ENCODE measurements around the gene GTF3C5.

Gene GTF3C5

GRCh38 chr9:132985489-132985888 lies 45.3 kb upstream of the GTF3C5 start:
- no peak overlapping the region for H3K4me3 ChIP-seq (ENCODE audit: low read depth, low read length)
- no peak for DNase-seq (ENCODE audit: low read depth)
- TF ChIP-seq POLR2A (IDR thresholded peaks at IDR 0.05; ENCODE audit: extremely low read depth, insufficient read length), result no peak
- TF ChIP-seq MAX (IDR thresholded peaks at IDR 0.05; ENCODE audit: low read depth, low read length), result no peak
- no peak for TF ChIP-seq CTCF (IDR thresholded peaks at IDR 0.05; ENCODE audit: low read depth, low read length)
- no peak for TF ChIP-seq MYC (IDR thresholded peaks at IDR 0.05; ENCODE audit: low read depth, low read length)

GRCh38 chr9:132986114-132986513 lies 44.7 kb upstream of the GTF3C5 start:
- no peak overlapping the region for H3K4me3 ChIP-seq (ENCODE audit: low read depth, low read length)
- no peak for TF ChIP-seq POLR2A (IDR thresholded peaks at IDR 0.05; ENCODE audit: extremely low read depth, insufficient read length)
- TF ChIP-seq CTCF (IDR thresholded peaks at IDR 0.05; ENCODE audit: low read depth, low read length), result no peak
- TF ChIP-seq MYC (IDR thresholded peaks at IDR 0.05; ENCODE audit: low read depth, low read length), result no peak
- TF ChIP-seq MAX (IDR thresholded peaks at IDR 0.05; ENCODE audit: low read depth, low read length), result no peak

DNA sequence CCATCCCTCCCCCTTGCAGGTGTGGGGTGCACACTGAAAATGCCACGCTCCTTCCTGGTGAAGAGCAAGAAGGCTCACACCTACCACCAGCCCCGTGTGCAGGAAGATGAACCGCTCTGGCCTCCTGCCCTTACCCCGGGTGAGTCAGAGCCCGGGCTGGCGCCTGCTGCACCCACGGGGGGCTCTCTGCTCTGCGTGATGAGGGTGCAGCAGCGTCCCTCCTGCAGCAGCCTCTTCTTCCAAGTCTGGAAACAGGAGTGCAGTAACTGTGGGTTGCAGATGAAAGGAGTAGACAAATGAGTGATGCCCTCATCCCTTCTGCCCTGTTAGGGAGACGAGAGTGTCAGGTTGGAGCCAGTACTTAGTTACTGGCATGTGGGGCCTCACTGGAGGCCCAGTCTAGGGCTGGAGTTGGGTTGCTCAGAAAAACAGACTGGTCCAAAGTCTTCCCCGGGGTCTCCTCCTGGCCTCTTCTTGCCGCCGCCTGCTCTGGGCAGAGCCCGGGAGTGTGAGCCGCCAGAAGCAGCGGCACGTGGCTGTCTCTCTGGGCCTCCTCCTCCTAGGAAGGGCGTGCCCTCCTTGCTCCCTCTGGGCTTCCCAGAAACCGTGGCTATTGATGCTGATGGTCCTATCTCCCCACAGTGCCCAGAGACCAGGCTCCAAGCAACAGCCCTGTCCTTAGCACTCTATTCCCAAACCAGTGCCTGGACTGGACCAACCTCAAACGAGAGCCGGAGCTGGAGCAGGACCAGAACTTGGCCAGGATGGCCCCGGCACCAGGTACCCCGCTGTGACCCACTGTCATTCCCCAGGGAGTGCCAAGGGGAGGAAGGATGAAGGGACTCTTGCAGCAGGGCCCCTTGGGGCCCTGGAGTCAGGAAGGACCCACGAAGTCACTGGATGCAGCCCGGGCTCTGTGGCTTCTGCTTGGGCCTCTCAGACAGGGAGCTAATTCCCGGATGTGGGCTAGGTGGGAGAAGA lies 43.9 kb upstream of the GTF3C5 start:
- peak; percentile 50 for DNase-seq (ENCODE audit: low read depth)

More at GRCh38 chr9:132986114-132986513, 44.7 kb upstream of the GTF3C5 start:
- no peak for DNase-seq (ENCODE audit: low read depth)

GRCh38 chr9:132988244-132989013 lies 42.4 kb upstream of the GTF3C5 start:
- no peak for DNase-seq (ENCODE audit: low read depth)
- TF ChIP-seq MYC (IDR thresholded peaks at IDR 0.05; ENCODE audit: low read depth, low read length) (no peak), MAX (IDR thresholded peaks at IDR 0.05; ENCODE audit: low read depth, low read length) (no peak), CTCF (IDR thresholded peaks at IDR 0.05; ENCODE audit: low read depth, low read length) (no peak), POLR2A (IDR thresholded peaks at IDR 0.05; ENCODE audit: extremely low read depth, insufficient read length) (no peak)
- H3K4me3 ChIP-seq (ENCODE audit: low read depth, low read length), result no peak overlapping the region

More for the DNA sequence above, 43.9 kb upstream of the GTF3C5 start:
- TF ChIP-seq MYC (IDR thresholded peaks at IDR 0.05; ENCODE audit: low read depth, low read length), result no peak
- no peak for TF ChIP-seq MAX (IDR thresholded peaks at IDR 0.05; ENCODE audit: low read depth, low read length)
- TF ChIP-seq POLR2A (IDR thresholded peaks at IDR 0.05; ENCODE audit: extremely low read depth, insufficient read length), result no peak
- TF ChIP-seq CTCF (IDR thresholded peaks at IDR 0.05; ENCODE audit: low read depth, low read length), result no peak
- no peak overlapping the region for H3K4me3 ChIP-seq (ENCODE audit: low read depth, low read length)

- no peak for TF ChIP-seq MYC (IDR thresholded peaks at IDR 0.05; ENCODE audit: low read depth, low read length)
- TF ChIP-seq MAX (IDR thresholded peaks at IDR 0.05; ENCODE audit: low read depth, low read length), result no peak
- TF ChIP-seq CTCF (IDR thresholded peaks at IDR 0.05; ENCODE audit: low read depth, low read length), result no peak
- TF ChIP-seq POLR2A (IDR thresholded peaks at IDR 0.05; ENCODE audit: extremely low read depth, insufficient read length), result no peak
- no peak overlapping the region for H3K4me3 ChIP-seq (ENCODE audit: low read depth, low read length)
- no peak for DNase-seq (ENCODE audit: low read depth)
Measured at GRCh38 chr9:132989014-132989310, 41.8 kb upstream of the GTF3C5 start.
